Measurements from ENCODE around the gene PNMA6F. TPM values are rescaled to one million over a fixed set of nuclear protein-coding genes. Genes with fewer than 3 reads are reported as not detected.

PNMA6F gene
- total RNA-seq, 1 experiment from 2014 or later, result not detected

DNA sequence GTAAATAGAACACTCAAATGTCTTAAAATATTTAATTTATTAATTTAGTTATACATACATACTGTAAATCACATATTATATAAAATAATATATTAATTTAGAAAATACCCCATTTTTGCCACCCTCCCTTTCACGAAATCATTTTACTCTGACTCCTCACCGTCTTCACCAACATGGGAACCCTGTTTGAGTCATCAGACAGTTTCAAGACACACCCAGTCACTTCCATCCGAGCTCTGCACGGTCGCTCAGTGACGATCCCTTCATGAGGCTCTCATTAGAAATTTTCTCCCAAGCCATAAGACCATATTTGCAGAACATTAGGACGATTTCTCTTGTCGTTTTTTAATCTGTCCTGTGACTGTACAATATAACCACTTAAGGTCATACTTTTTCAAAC is 26.9 kb upstream of the PNMA6F start:
- ChIA-PET CTCF (interaction anchor here (0.6 kb wide), 1 partner anchor 389 kb away, joined by 3 read pairs; no protein-coding TSS in a partner anchor), POLR2A (no interaction called here)
- Mint-ChIP-seq H3K27me3 (ENCODE audit: insufficient read depth, unreplicated experiment) (no peaks in the 10 kb centered on the region), H3K9me3 (ENCODE audit: unreplicated experiment) (no peaks in the 10 kb centered on the region), H3K27ac (ENCODE audit: unreplicated experiment) (no peak overlapping the region), H3K4me3 (ENCODE audit: unreplicated experiment) (no peak overlapping the region), H3K4me1 (ENCODE audit: low read depth, unreplicated experiment) (no peaks in the 10 kb centered on the region), H3K36me3 (ENCODE audit: insufficient read depth, unreplicated experiment) (no peaks in the 10 kb centered on the region)
- no peak overlapping the region for H3K4me3 ChIP-seq (ENCODE audit: low read depth, low read length)
- H3K36me3 ChIP-seq (ENCODE audit: control insufficient read depth, insufficient read depth, low read length), result no peaks in the 10 kb centered on the region
- no peaks in the 10 kb centered on the region for H3K27me3 ChIP-seq (replicated peaks; ENCODE audit: control insufficient read depth, insufficient read depth, low read length)
- BruUV-seq (replicated peaks), result no TSS peak
- H3K9me3 ChIP-seq, result no peaks in the 10 kb centered on the region
- intact Hi-C loops (cut with micrococcal nuclease; ENCODE audit: unreplicated experiment), result no loop called here
- TF ChIP-seq CTCF (IDR thresholded peaks at IDR 0.05; ENCODE audit: insufficient read depth in 1 of 2, low read depth in 1 of 2, low read length in 1 of 2, severe bottlenecking in 1 of 2, unreplicated experiment in 1 of 2), result no peak
- no peaks in the 10 kb centered on the region for H3K4me1 ChIP-seq
- DNase-seq, result no peak

GRCh38 chrX:153347530-153347929 is 26.0 kb upstream of the PNMA6F start:
- ChIA-PET POLR2A (no interaction called here), CTCF (no interaction called here)
- Mint-ChIP-seq H3K4me3 (ENCODE audit: unreplicated experiment) (no peak overlapping the region), H3K27ac (ENCODE audit: unreplicated experiment) (no peak overlapping the region), H3K36me3 (ENCODE audit: insufficient read depth, unreplicated experiment) (no peaks in the 10 kb centered on the region), H3K9me3 (ENCODE audit: unreplicated experiment) (no peaks in the 10 kb centered on the region), H3K4me1 (ENCODE audit: low read depth, unreplicated experiment) (no peaks in the 10 kb centered on the region), H3K27me3 (ENCODE audit: insufficient read depth, unreplicated experiment) (no peaks in the 10 kb centered on the region)
- TF ChIP-seq CTCF (IDR thresholded peaks at IDR 0.05; ENCODE audit: insufficient read depth in 1 of 2, low read depth in 1 of 2, low read length in 1 of 2, severe bottlenecking in 1 of 2, unreplicated experiment in 1 of 2), result no peak
- H3K4me1 ChIP-seq, result no peaks in the 10 kb centered on the region
- no peak overlapping the region for H3K4me3 ChIP-seq (ENCODE audit: low read depth, low read length)
- no TSS peak for BruUV-seq (replicated peaks)
- no peak for DNase-seq
- no peaks in the 10 kb centered on the region for H3K27me3 ChIP-seq (replicated peaks; ENCODE audit: control insufficient read depth, insufficient read depth, low read length)
- intact Hi-C loops (cut with micrococcal nuclease; ENCODE audit: unreplicated experiment), result no loop called here
- no peaks in the 10 kb centered on the region for H3K9me3 ChIP-seq
- H3K36me3 ChIP-seq (ENCODE audit: control insufficient read depth, insufficient read depth, low read length), result no peaks in the 10 kb centered on the region

- H3K27me3 ChIP-seq (replicated peaks; ENCODE audit: control insufficient read depth, insufficient read depth, low read length), result no peaks in the 10 kb centered on the region
Measured at GRCh38 chrX:153343674-153344073, 22.1 kb upstream of the PNMA6F start.

More at GRCh38 chrX:153343674-153344073, 22.1 kb upstream of the PNMA6F start:
- no TSS peak for BruUV-seq (replicated peaks)
- no peak overlapping the region for H3K27ac Mint-ChIP-seq (ENCODE audit: unreplicated experiment)
- Histone ChIP-seq H3K36me3 (ENCODE audit: control insufficient read depth, insufficient read depth, low read length) (no peaks in the 10 kb centered on the region), H3K9me3 (no peaks in the 10 kb centered on the region), H3K4me3 (ENCODE audit: low read depth, low read length) (no peak overlapping the region), H3K4me1 (no peaks in the 10 kb centered on the region)
- no peak for TF ChIP-seq CTCF (IDR thresholded peaks at IDR 0.05; ENCODE audit: insufficient read depth in 1 of 2, low read depth in 1 of 2, low read length in 1 of 2, severe bottlenecking in 1 of 2, unreplicated experiment in 1 of 2)
- H3K27me3 Mint-ChIP-seq (ENCODE audit: insufficient read depth, unreplicated experiment), result no peaks in the 10 kb centered on the region
- no peaks in the 10 kb centered on the region for H3K36me3 Mint-ChIP-seq (ENCODE audit: insufficient read depth, unreplicated experiment)
- ChIA-PET CTCF (no interaction called here), POLR2A (no interaction called here)
- no peaks in the 10 kb centered on the region for H3K4me1 Mint-ChIP-seq (ENCODE audit: low read depth, unreplicated experiment)
- H3K9me3 Mint-ChIP-seq (ENCODE audit: unreplicated experiment), result peaks cover 15% of the 10 kb centered on the region
- DNase-seq, result no peak
- H3K4me3 Mint-ChIP-seq (ENCODE audit: unreplicated experiment), result no peak overlapping the region
- intact Hi-C loops (cut with micrococcal nuclease; ENCODE audit: unreplicated experiment), result no loop called here

Measured in Caco-2 (cell line).